SU-DHL-6 (cell line): ENCODE data around the gene NT5C2.

ENCODE experiments used
- H2AFZ ChIP-seq: fragments of 200-600 bp; sonication (generic); 2 replicates; pipeline ENCODE4 v1.6.1; 2014; ENCODE audit warnings: low read depth, mild to moderate bottlenecking, moderate library complexity, mixed read lengths, antibody characterized with exemption, low read length; ENCODE audit not compliant: severe bottlenecking
- H3F3A ChIP-seq: fragments of 200-600 bp; shearing (Covaris generic); 2 replicates; pipeline ENCODE4 v1.6.0; 2016; ENCODE audit warnings: antibody characterized with exemption, mild to moderate bottlenecking; ENCODE audit not compliant: insufficient read depth
- H3K27ac ChIP-seq: fragments of 200-600 bp; sonication (generic); 2 replicates; pipeline ENCODE4 v1.5.1; 2016; ENCODE audit warnings: low read depth, mild to moderate bottlenecking, low read length, moderate library complexity, mixed read lengths
- H3K27me3 ChIP-seq: fragments of 200-600 bp; sonication (generic), shearing (Covaris generic); 2 replicates; pipeline ENCODE4 v1.6.0; 2014; ENCODE audit warnings: mild to moderate bottlenecking, low read length
- H3K36me3 ChIP-seq: fragments of 200-600 bp; sonication (generic); 2 replicates; pipeline ENCODE4 v1.6.1; 2014; ENCODE audit warnings: mild to moderate bottlenecking, low read length, mixed read lengths
- H3K4me2 ChIP-seq: fragments of 300-600, 200-600 bp; shearing (Covaris generic), sonication (generic); 2 replicates; pipeline ENCODE4 v1.6.0; 2014; ENCODE audit warnings: low read length, low read depth, mild to moderate bottlenecking; ENCODE audit not compliant: poor library complexity, severe bottlenecking
- H3K4me3 ChIP-seq: fragments of 200-600 bp; sonication (generic); 2 replicates; pipeline ENCODE4 v1.5.1; 2014; ENCODE audit warnings: antibody characterized with exemption, low read length, mild to moderate bottlenecking, mixed read lengths; ENCODE audit not compliant: insufficient read depth, poor library complexity, severe bottlenecking
- H3K79me2 ChIP-seq: fragments of 200-600 bp; sonication (generic); 2 replicates; pipeline ENCODE4 v1.6.1; 2014; ENCODE audit warnings: mild to moderate bottlenecking, low read length, moderate library complexity; ENCODE audit not compliant: insufficient read depth
- H3K9ac ChIP-seq: fragments of 200-600 bp; sonication (generic); 2 replicates; pipeline ENCODE4 v1.7.0; 2014; ENCODE audit warnings: mild to moderate bottlenecking, low read length
- H3K9me2 ChIP-seq: fragments of 200-600 bp; sonication (generic); replicated peaks from 2 replicates; pipeline ENCODE4 v1.6.1; 2014; ENCODE audit warnings: low read length; ENCODE audit not compliant: insufficient read depth
- H3K9me3 ChIP-seq: fragments of 200-600 bp; sonication (generic); 2 replicates; pipeline ENCODE4 v1.6.1; 2014; ENCODE audit warnings: low read length, mixed read lengths; ENCODE audit not compliant: insufficient read depth
- H4K20me1 ChIP-seq: fragments of 200-600 bp; sonication (generic); 2 replicates; pipeline ENCODE4 v1.6.1; 2014; ENCODE audit warnings: low read depth, mild to moderate bottlenecking, antibody characterized with exemption, low read length, moderate library complexity, mixed read lengths
- EZH2phosphoT487 ChIP-seq: fragments of 200-600 bp; sonication (generic), shearing (Covaris generic); conservative IDR thresholded peaks from 2 replicates; pipeline ENCODE4 v1.6.1; 2018; ENCODE audit warnings: mild to moderate bottlenecking, antibody characterized with exemption, low read length, moderate library complexity, mixed read lengths
- TF ChIP-seq, protein P1 (sequence below): fragments of 200-600 bp; sonication (generic); IDR thresholded peaks from one replicate; pipeline ENCODE4 v1.5.1; 2017; ENCODE audit warnings: antibody characterized with exemption, mild to moderate bottlenecking, low read length, moderate library complexity; ENCODE audit not compliant: insufficient read depth, poor library complexity, severe bottlenecking

NT5C2 gene

DNA sequence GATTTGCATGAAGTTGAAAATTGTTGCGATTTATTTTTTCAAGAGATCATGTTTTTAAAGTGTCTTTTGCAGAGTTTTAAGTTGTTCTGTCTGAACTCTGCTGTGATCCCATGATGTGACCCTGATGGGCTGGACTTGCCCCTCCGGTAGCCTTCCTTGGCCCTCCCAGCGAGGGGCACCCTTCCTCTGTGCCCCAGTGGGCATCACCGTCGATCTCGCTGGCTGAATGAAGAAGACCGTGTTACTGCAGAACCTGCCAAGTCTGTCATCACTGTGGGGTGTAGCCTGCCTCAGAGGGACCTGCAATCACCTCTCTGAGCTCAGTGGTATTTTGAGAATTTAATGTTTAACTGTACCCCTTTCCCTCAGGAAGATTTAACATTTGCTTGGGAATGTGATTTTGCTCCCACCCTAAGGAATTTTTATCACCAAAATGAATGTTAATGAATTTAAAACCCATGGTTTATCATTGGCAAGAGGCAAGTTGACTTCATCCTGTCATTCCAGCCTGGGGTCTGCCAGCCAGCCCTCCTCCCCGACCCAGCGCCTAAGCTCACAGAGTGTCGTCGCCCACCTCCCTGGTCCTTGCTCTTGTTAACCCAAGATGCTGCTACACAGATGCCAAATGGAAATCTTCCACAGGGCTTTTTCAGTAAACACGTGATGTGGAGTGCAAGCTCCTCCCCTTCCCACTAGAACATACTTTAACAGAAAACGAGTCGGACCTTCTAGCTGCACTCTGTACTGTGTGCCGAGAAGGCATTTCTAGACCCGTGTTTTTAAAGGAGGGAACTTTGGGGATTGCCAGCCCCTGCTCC is 115.4 kb downstream of the NT5C2 start:
- H3K36me3 ChIP-seq = no peaks in the 10 kb centered on the region
- H3K4me2 ChIP-seq = no peak overlapping the region
- no peaks in the 10 kb centered on the region for H3F3A ChIP-seq
- H3K79me2 ChIP-seq = no peaks in the 10 kb centered on the region
- no peaks in the 10 kb centered on the region for H3K9me2 ChIP-seq
- no peaks in the 10 kb centered on the region for H3K27me3 ChIP-seq
- no peaks in the 10 kb centered on the region for H3K9me3 ChIP-seq
- no peak overlapping the region for H2AFZ ChIP-seq
- no peak overlapping the region for H3K27ac ChIP-seq
- no peak overlapping the region for H3K9ac ChIP-seq
- H3K4me3 ChIP-seq = no peak overlapping the region
- no peak for TF ChIP-seq EZH2phosphoT487
- TF ChIP-seq, protein P1, sequence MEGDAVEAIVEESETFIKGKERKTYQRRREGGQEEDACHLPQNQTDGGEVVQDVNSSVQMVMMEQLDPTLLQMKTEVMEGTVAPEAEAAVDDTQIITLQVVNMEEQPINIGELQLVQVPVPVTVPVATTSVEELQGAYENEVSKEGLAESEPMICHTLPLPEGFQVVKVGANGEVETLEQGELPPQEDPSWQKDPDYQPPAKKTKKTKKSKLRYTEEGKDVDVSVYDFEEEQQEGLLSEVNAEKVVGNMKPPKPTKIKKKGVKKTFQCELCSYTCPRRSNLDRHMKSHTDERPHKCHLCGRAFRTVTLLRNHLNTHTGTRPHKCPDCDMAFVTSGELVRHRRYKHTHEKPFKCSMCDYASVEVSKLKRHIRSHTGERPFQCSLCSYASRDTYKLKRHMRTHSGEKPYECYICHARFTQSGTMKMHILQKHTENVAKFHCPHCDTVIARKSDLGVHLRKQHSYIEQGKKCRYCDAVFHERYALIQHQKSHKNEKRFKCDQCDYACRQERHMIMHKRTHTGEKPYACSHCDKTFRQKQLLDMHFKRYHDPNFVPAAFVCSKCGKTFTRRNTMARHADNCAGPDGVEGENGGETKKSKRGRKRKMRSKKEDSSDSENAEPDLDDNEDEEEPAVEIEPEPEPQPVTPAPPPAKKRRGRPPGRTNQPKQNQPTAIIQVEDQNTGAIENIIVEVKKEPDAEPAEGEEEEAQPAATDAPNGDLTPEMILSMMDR = no peak
- no peaks in the 10 kb centered on the region for H4K20me1 ChIP-seq

DNA sequence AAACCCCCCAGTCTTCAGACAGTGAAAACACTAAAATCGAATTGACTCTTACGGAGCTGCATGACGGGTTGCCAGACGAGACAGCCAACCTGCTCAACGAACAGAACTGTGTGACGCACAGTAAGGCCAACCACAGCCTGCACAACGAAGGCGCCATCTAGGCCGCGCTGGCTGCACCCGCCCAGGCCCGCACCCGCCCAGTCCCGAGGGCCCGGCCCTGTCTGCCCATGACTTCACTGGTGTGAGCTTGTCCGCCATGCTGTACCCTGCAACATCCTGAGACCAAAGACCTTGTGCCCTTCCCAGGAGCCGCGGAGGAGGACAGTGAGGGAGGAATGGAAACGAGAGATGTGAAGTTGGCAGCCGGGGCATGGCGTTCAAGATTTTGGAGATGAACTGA is 116.1 kb downstream of the NT5C2 start:
- Histone ChIP-seq H3K4me3 (no peak overlapping the region), H3F3A (no peaks in the 10 kb centered on the region), H4K20me1 (no peaks in the 10 kb centered on the region), H3K9me3 (no peaks in the 10 kb centered on the region), H3K27ac (no peak overlapping the region), H3K79me2 (no peaks in the 10 kb centered on the region), H3K9ac (no peak overlapping the region), H3K36me3 (no peaks in the 10 kb centered on the region), H2AFZ (no peak overlapping the region), H3K4me2 (no peak overlapping the region), H3K27me3 (no peaks in the 10 kb centered on the region), H3K9me2 (no peaks in the 10 kb centered on the region)
- no peak for TF ChIP-seq EZH2phosphoT487
- TF ChIP-seq, protein P1 = no peak

DNA sequence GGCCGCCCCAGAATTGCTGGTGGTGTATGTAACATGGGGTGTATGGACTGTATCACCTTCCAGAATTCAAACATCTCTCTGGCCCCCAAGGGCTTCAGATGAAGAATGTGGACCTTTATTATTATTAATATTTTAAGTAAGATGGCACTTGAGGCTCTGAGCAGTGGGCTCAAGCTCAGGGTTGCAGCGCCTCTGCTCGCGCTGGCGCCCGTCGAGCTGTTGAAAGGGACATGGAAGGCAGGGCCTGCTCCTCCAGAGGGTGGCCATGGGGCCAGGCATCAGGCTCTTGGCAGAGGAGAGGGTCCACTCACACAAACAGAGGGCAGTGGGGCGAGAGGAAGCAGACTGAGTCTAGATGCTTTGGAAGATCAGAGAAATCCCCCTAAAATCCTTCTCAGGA is 120.2 kb downstream of the NT5C2 start:
- TF ChIP-seq EZH2phosphoT487 = no peak
- TF ChIP-seq, protein P1 = no peak
- no peaks in the 10 kb centered on the region for H3K27me3 ChIP-seq

More for the DNA sequence above, 120.2 kb downstream of the NT5C2 start:
- Histone ChIP-seq H3K4me3 (no peak overlapping the region), H3K9me2 (no peaks in the 10 kb centered on the region), H3K4me2 (no peak overlapping the region), H2AFZ (no peak overlapping the region), H3K9me3 (no peaks in the 10 kb centered on the region), H3K36me3 (no peaks in the 10 kb centered on the region), H3K79me2 (no peaks in the 10 kb centered on the region), H3K27ac (no peak overlapping the region), H4K20me1 (no peaks in the 10 kb centered on the region), H3F3A (no peaks in the 10 kb centered on the region), H3K9ac (no peak overlapping the region)
